ENCODE data around the gene SLC9A5.

The SLC9A5 gene

GRCh38 chr16:67311607-67312488 lies 63.1 kb downstream of the SLC9A5 start:
- DNase-seq (ENCODE audit: low read depth) = peak; percentile 67

- DNase-seq (ENCODE audit: low read depth) = no peak
Measured at GRCh38 chr16:67312719-67313118, 63.9 kb downstream of the SLC9A5 start.

- DNase-seq (ENCODE audit: low read depth) = no peak
Measured at GRCh38 chr16:67317853-67318252, 69.1 kb downstream of the SLC9A5 start.

Measured in activated T-helper 9 cell treated with anti-CD3 and anti-CD28 coated beads, Interleukin-2, amount 50 U/mL, for 16 hours (primary cell).